Measurements from ENCODE around the gene ERLIN1.

DNA sequence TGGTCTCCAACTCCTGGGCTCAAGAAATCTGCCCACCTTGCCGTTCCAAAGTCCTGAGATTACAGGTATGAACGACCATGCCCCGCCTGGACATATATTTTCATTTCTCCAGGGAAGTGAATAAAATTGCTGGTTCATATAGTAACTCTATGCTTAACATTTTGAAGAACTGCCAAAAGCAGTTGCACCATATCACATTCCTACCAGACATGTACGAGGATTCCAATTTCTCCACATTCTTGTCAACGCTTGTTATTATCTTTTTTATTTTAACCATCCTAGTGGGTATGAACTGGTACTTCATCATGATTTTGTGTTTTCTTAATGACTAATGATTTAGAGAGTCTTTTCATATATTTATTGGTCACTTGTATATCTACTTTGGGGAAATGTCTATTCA is 82.2 kb downstream of the ERLIN1 start:
- TF ChIP-seq, protein P1, sequence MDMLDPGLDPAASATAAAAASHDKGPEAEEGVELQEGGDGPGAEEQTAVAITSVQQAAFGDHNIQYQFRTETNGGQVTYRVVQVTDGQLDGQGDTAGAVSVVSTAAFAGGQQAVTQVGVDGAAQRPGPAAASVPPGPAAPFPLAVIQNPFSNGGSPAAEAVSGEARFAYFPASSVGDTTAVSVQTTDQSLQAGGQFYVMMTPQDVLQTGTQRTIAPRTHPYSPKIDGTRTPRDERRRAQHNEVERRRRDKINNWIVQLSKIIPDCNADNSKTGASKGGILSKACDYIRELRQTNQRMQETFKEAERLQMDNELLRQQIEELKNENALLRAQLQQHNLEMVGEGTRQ (IDR thresholded peaks at IDR 0.05; ENCODE audit: borderline replicate concordance, low read depth, low read length), result no peak
- TF ChIP-seq YBX1 (IDR thresholded peaks at IDR 0.05), result no peak
- TF ChIP-seq BACH1 (IDR thresholded peaks at IDR 0.05; ENCODE audit: borderline replicate concordance), result no peak
- TF ChIP-seq, protein P2, sequence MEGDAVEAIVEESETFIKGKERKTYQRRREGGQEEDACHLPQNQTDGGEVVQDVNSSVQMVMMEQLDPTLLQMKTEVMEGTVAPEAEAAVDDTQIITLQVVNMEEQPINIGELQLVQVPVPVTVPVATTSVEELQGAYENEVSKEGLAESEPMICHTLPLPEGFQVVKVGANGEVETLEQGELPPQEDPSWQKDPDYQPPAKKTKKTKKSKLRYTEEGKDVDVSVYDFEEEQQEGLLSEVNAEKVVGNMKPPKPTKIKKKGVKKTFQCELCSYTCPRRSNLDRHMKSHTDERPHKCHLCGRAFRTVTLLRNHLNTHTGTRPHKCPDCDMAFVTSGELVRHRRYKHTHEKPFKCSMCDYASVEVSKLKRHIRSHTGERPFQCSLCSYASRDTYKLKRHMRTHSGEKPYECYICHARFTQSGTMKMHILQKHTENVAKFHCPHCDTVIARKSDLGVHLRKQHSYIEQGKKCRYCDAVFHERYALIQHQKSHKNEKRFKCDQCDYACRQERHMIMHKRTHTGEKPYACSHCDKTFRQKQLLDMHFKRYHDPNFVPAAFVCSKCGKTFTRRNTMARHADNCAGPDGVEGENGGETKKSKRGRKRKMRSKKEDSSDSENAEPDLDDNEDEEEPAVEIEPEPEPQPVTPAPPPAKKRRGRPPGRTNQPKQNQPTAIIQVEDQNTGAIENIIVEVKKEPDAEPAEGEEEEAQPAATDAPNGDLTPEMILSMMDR (IDR thresholded peaks at IDR 0.05 in 2 of 3, conservative IDR thresholded peaks at IDR 0.05 in 1 of 3; ENCODE audit: control insufficient read depth in 2 of 3, extremely low read depth in 1 of 3, insufficient read depth in 1 of 3, low read depth in 3 of 3, low read length in 3 of 3), result no peak
